OCI-LY1 (cell line): ENCODE measurements around the gene BARHL2.

Source experiments
- H2AFZ ChIP-seq: fragments of 200-600 bp; sonication (generic), shearing (Covaris generic); 2 replicates; pipeline ENCODE4 v1.6.0; 2014; ENCODE audit warnings: antibody characterized with exemption, mild to moderate bottlenecking, low read length
- H3F3A ChIP-seq: fragments of 200-600 bp; sonication (generic), shearing (Covaris generic); 2 replicates; pipeline ENCODE4 v1.6.0; 2014; ENCODE audit warnings: mild to moderate bottlenecking, antibody characterized with exemption, low read length, moderate library complexity; ENCODE audit not compliant: insufficient read depth
- H3K27ac ChIP-seq: fragments of 200-600 bp; sonication (generic); 2 replicates; pipeline ENCODE4 v1.5.1; 2014; ENCODE audit warnings: low read length, mixed run types, mild to moderate bottlenecking, low read depth; ENCODE audit not compliant: poor library complexity, severe bottlenecking
- H3K27me3 ChIP-seq: fragments of 200-600 bp; sonication (generic); 2 replicates; pipeline ENCODE4 v1.6.0; 2014; ENCODE audit warnings: antibody characterized with exemption, mild to moderate bottlenecking, low read length, moderate library complexity; ENCODE audit not compliant: insufficient read depth
- H3K36me3 ChIP-seq: fragments of 200-600 bp; sonication (generic); 2 replicates; pipeline ENCODE4 v1.6.1; 2014; ENCODE audit warnings: mild to moderate bottlenecking, antibody characterized with exemption, low read length, moderate library complexity, mixed read lengths; ENCODE audit not compliant: insufficient read depth
- H3K4me1 ChIP-seq: fragments of 200-600 bp; sonication (generic); 2 replicates; pipeline ENCODE4 v1.5.1; 2014; ENCODE audit warnings: mild to moderate bottlenecking, low read length, moderate library complexity; ENCODE audit not compliant: insufficient read depth, severe bottlenecking
- H3K4me2 ChIP-seq: fragments of 200-600 bp; sonication (generic), shearing (Covaris generic); 2 replicates; pipeline ENCODE4 v1.6.1; 2014; ENCODE audit warnings: low read length
- H3K4me3 ChIP-seq: fragments of 200-600 bp; sonication (generic); 2 replicates; pipeline ENCODE4 v1.5.1; 2014; ENCODE audit warnings: low read length, low read depth, mild to moderate bottlenecking, mixed read lengths; ENCODE audit not compliant: poor library complexity, severe bottlenecking
- H3K79me2 ChIP-seq: fragments of 200-600 bp; shearing (Covaris generic); 2 replicates; pipeline ENCODE4 v1.6.1; 2016; ENCODE audit warnings: mixed run types, low read length, mixed read lengths; ENCODE audit not compliant: insufficient read depth
- H3K9ac ChIP-seq: fragments of 200-600 bp; sonication (generic), shearing (Covaris generic); 2 replicates; pipeline ENCODE4 v1.6.1; 2014; ENCODE audit warnings: mild to moderate bottlenecking, low read length, mixed read lengths
- H3K9me2 ChIP-seq: fragments of 200-600 bp; sonication (generic), shearing (Covaris generic); 2 replicates; pipeline ENCODE4 v1.6.1; 2014; ENCODE audit warnings: low read depth, mild to moderate bottlenecking, low read length, mixed read lengths
- H3K9me3 ChIP-seq: fragments of 200-600 bp; shearing (Covaris generic); 2 replicates; pipeline ENCODE4 v1.6.1; 2014; ENCODE audit warnings: low read length, mixed read lengths
- H4K20me1 ChIP-seq: fragments of 200-600 bp; sonication (generic), shearing (Covaris generic); 2 replicates; pipeline ENCODE4 v1.6.0; 2016; ENCODE audit warnings: mild to moderate bottlenecking, low read length; ENCODE audit not compliant: insufficient read depth
- EZH2 ChIP-seq: fragments of 200-600 bp; sonication (generic), shearing (Covaris generic); IDR thresholded peaks from 2 replicates; pipeline ENCODE4 v1.8.0; 2017; ENCODE audit warnings: borderline replicate concordance, mixed run types, mild to moderate bottlenecking, antibody characterized with exemption, low read length, moderate library complexity, mixed read lengths
- TF ChIP-seq, protein P1 (sequence below): fragments of 200-600 bp; sonication (generic), shearing (Covaris generic); IDR thresholded peaks from 2 replicates; pipeline ENCODE4 v1.5.1; 2017; ENCODE audit warnings: mild to moderate bottlenecking, antibody characterized with exemption, low read length, moderate library complexity, mixed read lengths

Gene BARHL2

DNA sequence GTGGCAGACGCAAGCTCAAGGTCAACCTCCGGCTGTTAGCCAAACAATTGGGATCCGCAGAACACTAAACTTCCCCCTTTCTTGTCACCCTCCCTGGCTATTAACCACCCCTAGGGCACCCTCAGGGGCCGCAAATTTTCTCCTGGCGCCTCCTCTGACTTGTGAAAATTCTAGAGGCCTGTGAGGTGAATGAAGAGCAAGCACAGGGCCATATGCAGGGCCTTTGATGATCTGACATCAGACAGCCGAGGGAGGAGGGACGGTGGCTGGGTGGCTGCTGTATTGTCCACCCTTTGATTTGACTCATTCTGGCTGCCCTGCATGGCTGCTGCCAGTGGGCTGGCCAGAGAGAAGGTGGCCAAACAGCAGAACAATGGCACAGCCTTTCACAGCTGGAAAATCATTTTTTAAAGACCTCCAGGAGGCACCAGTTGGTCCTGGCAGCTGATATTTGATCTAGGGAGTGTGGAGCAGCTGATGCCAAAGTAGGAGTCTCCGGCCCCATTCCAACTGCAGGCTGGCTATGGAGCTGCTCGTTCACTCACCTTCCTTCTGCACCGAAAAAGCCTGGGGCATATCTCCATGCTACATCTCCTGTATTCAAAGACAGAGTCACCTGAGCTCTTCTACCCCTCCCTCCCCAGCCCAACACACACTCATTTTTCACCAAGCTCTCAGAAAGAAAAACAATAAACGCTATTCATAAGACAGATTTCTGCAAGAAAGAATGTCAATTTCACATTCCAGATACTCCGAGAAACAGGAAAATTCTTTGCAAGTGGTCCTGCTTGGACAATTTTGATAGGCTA, 44.9 kb upstream of the BARHL2 start:
- Histone ChIP-seq H3K27me3 (no peaks in the 10 kb centered on the region), H3K4me1 (no peaks in the 10 kb centered on the region), H3K4me2 (no peak overlapping the region), H3K9me2 (no peaks in the 10 kb centered on the region), H4K20me1 (no peaks in the 10 kb centered on the region), H3K36me3 (no peaks in the 10 kb centered on the region), H3K9me3 (no peaks in the 10 kb centered on the region), H3K9ac (no peak overlapping the region), H2AFZ (no peak overlapping the region), H3K27ac (no peak overlapping the region), H3F3A (no peaks in the 10 kb centered on the region), H3K79me2 (no peaks in the 10 kb centered on the region), H3K4me3 (no peak overlapping the region)
- TF ChIP-seq, protein P1, sequence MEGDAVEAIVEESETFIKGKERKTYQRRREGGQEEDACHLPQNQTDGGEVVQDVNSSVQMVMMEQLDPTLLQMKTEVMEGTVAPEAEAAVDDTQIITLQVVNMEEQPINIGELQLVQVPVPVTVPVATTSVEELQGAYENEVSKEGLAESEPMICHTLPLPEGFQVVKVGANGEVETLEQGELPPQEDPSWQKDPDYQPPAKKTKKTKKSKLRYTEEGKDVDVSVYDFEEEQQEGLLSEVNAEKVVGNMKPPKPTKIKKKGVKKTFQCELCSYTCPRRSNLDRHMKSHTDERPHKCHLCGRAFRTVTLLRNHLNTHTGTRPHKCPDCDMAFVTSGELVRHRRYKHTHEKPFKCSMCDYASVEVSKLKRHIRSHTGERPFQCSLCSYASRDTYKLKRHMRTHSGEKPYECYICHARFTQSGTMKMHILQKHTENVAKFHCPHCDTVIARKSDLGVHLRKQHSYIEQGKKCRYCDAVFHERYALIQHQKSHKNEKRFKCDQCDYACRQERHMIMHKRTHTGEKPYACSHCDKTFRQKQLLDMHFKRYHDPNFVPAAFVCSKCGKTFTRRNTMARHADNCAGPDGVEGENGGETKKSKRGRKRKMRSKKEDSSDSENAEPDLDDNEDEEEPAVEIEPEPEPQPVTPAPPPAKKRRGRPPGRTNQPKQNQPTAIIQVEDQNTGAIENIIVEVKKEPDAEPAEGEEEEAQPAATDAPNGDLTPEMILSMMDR, result no peak
- TF ChIP-seq EZH2, result no peak

DNA sequence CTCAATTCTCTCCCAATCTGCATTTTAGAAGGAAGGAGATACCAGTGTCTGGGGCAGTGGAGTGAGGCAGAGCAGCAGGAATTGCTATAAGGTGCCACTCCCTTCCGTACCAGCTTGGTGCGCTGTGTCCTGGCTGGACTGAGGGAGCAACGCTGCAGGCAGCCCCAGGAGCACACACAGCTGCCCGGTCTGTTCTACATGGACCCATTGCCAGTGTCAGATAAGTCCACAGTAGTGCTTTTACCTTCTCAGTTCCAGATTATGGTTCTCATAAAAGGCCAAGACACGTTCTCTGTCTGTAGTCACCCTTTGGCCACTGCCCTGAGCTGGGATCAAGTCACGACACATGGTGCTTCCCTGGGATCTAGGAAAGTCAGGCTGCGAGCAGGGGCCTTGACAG, 44.1 kb upstream of the BARHL2 start:
- no peaks in the 10 kb centered on the region for H3F3A ChIP-seq
- H3K4me3 ChIP-seq, result no peak overlapping the region
- no peaks in the 10 kb centered on the region for H3K9me2 ChIP-seq
- no peaks in the 10 kb centered on the region for H4K20me1 ChIP-seq
- no peak overlapping the region for H3K9ac ChIP-seq
- H3K27me3 ChIP-seq, result no peaks in the 10 kb centered on the region
- no peak overlapping the region for H3K27ac ChIP-seq
- H3K4me1 ChIP-seq, result no peaks in the 10 kb centered on the region
- TF ChIP-seq, protein P1, result no peak
- TF ChIP-seq EZH2, result no peak
- no peaks in the 10 kb centered on the region for H3K9me3 ChIP-seq
- no peak overlapping the region for H2AFZ ChIP-seq
- H3K79me2 ChIP-seq, result no peaks in the 10 kb centered on the region
- H3K4me2 ChIP-seq, result no peak overlapping the region
- H3K36me3 ChIP-seq, result no peaks in the 10 kb centered on the region

GRCh38 chr1:90753556-90753955, 36.5 kb upstream of the BARHL2 start:
- H3F3A ChIP-seq, result no peaks in the 10 kb centered on the region
- H3K36me3 ChIP-seq, result no peaks in the 10 kb centered on the region
- H3K9ac ChIP-seq, result no peak overlapping the region
- H3K9me2 ChIP-seq, result no peaks in the 10 kb centered on the region
- TF ChIP-seq EZH2, result no peak
- TF ChIP-seq, protein P1, result no peak
- H3K4me2 ChIP-seq, result no peak overlapping the region
- H3K79me2 ChIP-seq, result no peaks in the 10 kb centered on the region
- no peaks in the 10 kb centered on the region for H3K9me3 ChIP-seq
- no peaks in the 10 kb centered on the region for H3K4me1 ChIP-seq
- no peaks in the 10 kb centered on the region for H4K20me1 ChIP-seq
- H3K27ac ChIP-seq, result no peak overlapping the region
- no peak overlapping the region for H2AFZ ChIP-seq
- H3K4me3 ChIP-seq, result no peak overlapping the region
- no peaks in the 10 kb centered on the region for H3K27me3 ChIP-seq
